ENCODE results near the gene EEFSEC.

The EEFSEC gene

DNA sequence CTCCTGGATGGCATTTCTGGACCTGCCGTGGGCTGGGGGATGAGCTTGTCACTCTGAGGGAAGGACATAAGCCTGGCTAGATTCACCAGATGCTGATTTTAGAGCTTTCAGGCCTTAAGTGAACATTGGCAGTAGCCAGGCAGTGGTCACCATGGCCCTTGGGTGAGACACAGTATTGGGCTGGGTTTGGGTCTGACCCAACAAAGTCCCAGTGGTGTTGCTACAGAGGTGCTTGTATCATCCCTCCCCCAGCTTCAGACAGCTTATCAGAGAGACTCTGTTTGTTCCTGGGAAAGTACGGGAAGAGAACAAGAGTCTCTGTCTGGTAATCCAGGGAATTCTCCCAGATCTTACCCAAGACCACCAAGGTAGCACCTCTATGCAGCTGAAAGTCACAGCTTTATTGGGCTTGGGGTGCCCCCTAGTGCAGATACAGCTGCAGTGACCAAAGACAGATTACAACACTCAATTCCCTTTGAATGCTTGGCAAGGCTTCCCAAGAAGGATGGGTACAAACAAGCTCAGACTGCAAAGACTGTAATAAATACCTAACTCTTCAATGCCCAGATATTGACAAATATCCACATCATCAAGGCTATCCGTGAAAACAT lies 19.9 kb upstream of the EEFSEC start:
- peak in 1 of 2 experiments; percentile 48 for DNase-seq (ENCODE audit: low read depth in 1 of 2, low spot score in 1 of 2)
- TF ChIP-seq, protein P1, sequence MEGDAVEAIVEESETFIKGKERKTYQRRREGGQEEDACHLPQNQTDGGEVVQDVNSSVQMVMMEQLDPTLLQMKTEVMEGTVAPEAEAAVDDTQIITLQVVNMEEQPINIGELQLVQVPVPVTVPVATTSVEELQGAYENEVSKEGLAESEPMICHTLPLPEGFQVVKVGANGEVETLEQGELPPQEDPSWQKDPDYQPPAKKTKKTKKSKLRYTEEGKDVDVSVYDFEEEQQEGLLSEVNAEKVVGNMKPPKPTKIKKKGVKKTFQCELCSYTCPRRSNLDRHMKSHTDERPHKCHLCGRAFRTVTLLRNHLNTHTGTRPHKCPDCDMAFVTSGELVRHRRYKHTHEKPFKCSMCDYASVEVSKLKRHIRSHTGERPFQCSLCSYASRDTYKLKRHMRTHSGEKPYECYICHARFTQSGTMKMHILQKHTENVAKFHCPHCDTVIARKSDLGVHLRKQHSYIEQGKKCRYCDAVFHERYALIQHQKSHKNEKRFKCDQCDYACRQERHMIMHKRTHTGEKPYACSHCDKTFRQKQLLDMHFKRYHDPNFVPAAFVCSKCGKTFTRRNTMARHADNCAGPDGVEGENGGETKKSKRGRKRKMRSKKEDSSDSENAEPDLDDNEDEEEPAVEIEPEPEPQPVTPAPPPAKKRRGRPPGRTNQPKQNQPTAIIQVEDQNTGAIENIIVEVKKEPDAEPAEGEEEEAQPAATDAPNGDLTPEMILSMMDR (IDR thresholded peaks at IDR 0.05; ENCODE audit: insufficient read depth, low read length), result peak; percentile 56
- no peak for TF ChIP-seq GABPA (IDR thresholded peaks at IDR 0.05; ENCODE audit: low read depth)
- TF ChIP-seq POLR2AphosphoS5 (IDR thresholded peaks at IDR 0.05; ENCODE audit: low read depth), result no peak
- TF ChIP-seq, protein P2, sequence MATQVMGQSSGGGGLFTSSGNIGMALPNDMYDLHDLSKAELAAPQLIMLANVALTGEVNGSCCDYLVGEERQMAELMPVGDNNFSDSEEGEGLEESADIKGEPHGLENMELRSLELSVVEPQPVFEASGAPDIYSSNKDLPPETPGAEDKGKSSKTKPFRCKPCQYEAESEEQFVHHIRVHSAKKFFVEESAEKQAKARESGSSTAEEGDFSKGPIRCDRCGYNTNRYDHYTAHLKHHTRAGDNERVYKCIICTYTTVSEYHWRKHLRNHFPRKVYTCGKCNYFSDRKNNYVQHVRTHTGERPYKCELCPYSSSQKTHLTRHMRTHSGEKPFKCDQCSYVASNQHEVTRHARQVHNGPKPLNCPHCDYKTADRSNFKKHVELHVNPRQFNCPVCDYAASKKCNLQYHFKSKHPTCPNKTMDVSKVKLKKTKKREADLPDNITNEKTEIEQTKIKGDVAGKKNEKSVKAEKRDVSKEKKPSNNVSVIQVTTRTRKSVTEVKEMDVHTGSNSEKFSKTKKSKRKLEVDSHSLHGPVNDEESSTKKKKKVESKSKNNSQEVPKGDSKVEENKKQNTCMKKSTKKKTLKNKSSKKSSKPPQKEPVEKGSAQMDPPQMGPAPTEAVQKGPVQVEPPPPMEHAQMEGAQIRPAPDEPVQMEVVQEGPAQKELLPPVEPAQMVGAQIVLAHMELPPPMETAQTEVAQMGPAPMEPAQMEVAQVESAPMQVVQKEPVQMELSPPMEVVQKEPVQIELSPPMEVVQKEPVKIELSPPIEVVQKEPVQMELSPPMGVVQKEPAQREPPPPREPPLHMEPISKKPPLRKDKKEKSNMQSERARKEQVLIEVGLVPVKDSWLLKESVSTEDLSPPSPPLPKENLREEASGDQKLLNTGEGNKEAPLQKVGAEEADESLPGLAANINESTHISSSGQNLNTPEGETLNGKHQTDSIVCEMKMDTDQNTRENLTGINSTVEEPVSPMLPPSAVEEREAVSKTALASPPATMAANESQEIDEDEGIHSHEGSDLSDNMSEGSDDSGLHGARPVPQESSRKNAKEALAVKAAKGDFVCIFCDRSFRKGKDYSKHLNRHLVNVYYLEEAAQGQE (IDR thresholded peaks at IDR 0.05; ENCODE audit: insufficient replicate concordance, low read depth), result no peak
- TF ChIP-seq SPI1 (IDR thresholded peaks at IDR 0.05; ENCODE audit: borderline replicate concordance, low read depth), result no peak
- Histone ChIP-seq H3K27me3 (ENCODE audit: insufficient read depth, poor library complexity, severe bottlenecking) (no peaks in the 10 kb centered on the region), H3K27ac (replicated peaks) (no peak overlapping the region), H3K4me3 (replicated peaks; ENCODE audit: insufficient read depth, low read length) (no peak overlapping the region)

DNA sequence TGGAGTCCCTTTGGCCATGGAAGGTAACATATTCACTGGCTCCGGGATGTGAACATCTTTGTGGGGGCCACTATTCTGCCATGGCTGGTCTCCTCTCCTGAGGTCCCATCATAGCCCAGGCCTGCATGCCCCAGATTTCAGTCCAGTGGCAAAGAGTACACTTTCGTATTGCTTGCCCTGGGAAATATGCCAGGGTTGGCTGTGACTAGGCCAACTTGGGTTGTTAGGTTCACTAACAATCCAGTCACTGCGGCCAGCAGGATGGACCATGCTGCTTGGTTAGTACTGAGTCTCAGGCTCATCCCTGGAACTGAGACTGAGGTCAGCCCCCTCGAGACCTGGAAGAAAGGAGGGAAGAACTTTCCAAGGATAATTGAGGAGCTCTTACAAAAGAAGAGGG lies 9.8 kb upstream of the EEFSEC start:
- no peak for DNase-seq (ENCODE audit: low read depth in 1 of 2, low spot score in 1 of 2)
- Histone ChIP-seq H3K4me3 (replicated peaks; ENCODE audit: insufficient read depth, low read length) (no peak overlapping the region), H3K27me3 (ENCODE audit: insufficient read depth, poor library complexity, severe bottlenecking) (no peaks in the 10 kb centered on the region), H3K27ac (replicated peaks) (no peak overlapping the region)
- TF ChIP-seq, protein P1 (IDR thresholded peaks at IDR 0.05; ENCODE audit: insufficient read depth, low read length), result no peak
- TF ChIP-seq GABPA (IDR thresholded peaks at IDR 0.05; ENCODE audit: low read depth) (no peak), SPI1 (IDR thresholded peaks at IDR 0.05; ENCODE audit: borderline replicate concordance, low read depth) (no peak), POLR2AphosphoS5 (IDR thresholded peaks at IDR 0.05; ENCODE audit: low read depth) (no peak)
- TF ChIP-seq, protein P2 (IDR thresholded peaks at IDR 0.05; ENCODE audit: insufficient replicate concordance, low read depth), result no peak

DNA sequence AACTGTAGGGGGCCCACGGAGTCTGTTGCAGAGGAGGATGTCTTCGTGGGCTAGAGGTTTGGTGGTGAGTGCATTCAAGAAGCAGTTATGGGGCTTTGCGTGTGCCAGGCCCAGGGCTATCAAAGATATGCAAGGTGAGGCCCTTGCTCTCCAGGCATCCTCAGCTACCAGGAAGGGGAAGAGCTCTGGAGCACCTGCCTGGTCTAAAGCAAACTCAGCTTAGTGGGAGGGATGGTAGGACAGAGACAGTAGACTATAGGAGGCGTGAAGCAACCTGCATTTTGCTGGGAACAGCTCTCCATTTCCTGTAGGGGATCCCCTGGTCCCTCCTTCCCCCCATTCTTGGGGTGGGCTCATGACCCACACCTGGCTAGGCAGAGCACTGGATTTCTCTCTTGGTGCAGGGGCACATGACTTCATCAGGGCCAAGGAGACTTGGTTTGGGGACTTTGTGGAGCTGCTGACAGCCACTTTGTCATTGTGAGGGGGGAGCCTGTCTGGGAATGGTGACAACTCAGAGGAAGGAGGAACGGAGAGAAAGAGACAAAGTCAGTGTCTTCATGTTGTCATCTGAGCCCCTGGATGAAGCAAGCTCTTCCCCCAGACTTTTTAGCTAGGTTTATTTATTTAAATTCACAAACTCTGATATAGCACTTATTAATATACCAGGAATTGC lies 8.6 kb upstream of the EEFSEC start:
- DNase-seq (ENCODE audit: low read depth in 1 of 2, low spot score in 1 of 2), result no peak
- H3K4me3 ChIP-seq (replicated peaks; ENCODE audit: insufficient read depth, low read length), result no peak overlapping the region
- no peaks in the 10 kb centered on the region for H3K27me3 ChIP-seq (ENCODE audit: insufficient read depth, poor library complexity, severe bottlenecking)
- no peak overlapping the region for H3K27ac ChIP-seq (replicated peaks)
- TF ChIP-seq GABPA (IDR thresholded peaks at IDR 0.05; ENCODE audit: low read depth), result no peak
- TF ChIP-seq SPI1 (IDR thresholded peaks at IDR 0.05; ENCODE audit: borderline replicate concordance, low read depth), result no peak
- TF ChIP-seq, protein P2 (IDR thresholded peaks at IDR 0.05; ENCODE audit: insufficient replicate concordance, low read depth), result no peak
- TF ChIP-seq, protein P1 (IDR thresholded peaks at IDR 0.05; ENCODE audit: insufficient read depth, low read length), result no peak
- no peak for TF ChIP-seq POLR2AphosphoS5 (IDR thresholded peaks at IDR 0.05; ENCODE audit: low read depth)

Measured in HL-60 (cell line).